ENCODE results near the gene TATDN3. TPM values are rescaled to one million over a fixed set of nuclear protein-coding genes. Genes with fewer than 3 reads are reported as not detected.

The TATDN3 gene
- total and polyA plus RNA-seq, 2 of the 4 experiments (the other 2 are of a cell fraction), result 4.9 to 12.0 TPM

DNA sequence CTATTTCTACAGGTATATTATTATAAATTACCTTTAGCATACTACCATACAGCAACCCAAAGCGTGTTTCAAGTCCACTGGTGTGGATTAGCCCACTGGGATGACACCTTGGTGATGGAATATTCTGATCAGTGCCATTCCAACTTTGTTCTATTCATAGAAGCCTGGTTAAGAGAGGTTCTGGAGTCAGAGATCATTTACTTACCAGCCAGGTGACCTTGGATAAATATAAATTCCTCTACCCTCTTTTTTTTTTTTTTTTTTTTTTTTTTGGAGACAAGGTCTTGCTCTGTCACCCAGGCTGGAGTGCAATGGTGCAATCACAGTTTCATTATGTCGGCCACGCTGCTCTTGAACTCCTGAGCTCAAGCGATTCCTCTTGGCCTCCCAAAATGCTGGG is 55.9 kb downstream of the TATDN3 start, which contains the start of gene SPATA45:
TSS of gene SPATA45 (minus strand) at position 101 of the 400 bp plus-strand sequence. CDS start 11,500 bp downstream, outside the sequence.
- no peak within 1 kb of the TSS for H3K18ac ChIP-seq (ENCODE audit: low read depth, low read length)
- H4K5ac ChIP-seq (ENCODE audit: low read depth, low read length), result no peak within 1 kb of the TSS
- ChIA-PET POLR2A (ENCODE audit: unreplicated experiment) (no interaction called here), CTCF (interaction anchor here (0.6 kb wide), 1 partner anchor 24 kb away, joined by 4 read pairs; no protein-coding TSS in a partner anchor)
- no peak within 1 kb of the TSS for H2AK9ac ChIP-seq (replicated peaks; ENCODE audit: low read depth, low read length, poor library complexity)
- no peak within 1 kb of the TSS for H4K91ac ChIP-seq (ENCODE audit: insufficient read depth, low read depth, low read length)
- no peak for DNase-seq
- H3K27me3 ChIP-seq (ENCODE audit: control insufficient read depth, insufficient read depth, low read length), result no peaks in the 10 kb centered on the region
- no peak within 1 kb of the TSS for H2BK15ac ChIP-seq (ENCODE audit: low read depth, low read length)
- H3K4ac ChIP-seq (ENCODE audit: low read depth, low read length), result no peak within 1 kb of the TSS
- H3K36me3 ChIP-seq (ENCODE audit: control insufficient read depth, insufficient read depth, low read length), result no peaks in the 10 kb centered on the region
- H4K8ac ChIP-seq (ENCODE audit: low read depth in 2 of 2, low read length in 2 of 2), result no peak within 1 kb of the TSS
- H2BK20ac ChIP-seq (ENCODE audit: low read depth, low read length), result no peak within 1 kb of the TSS
- H3K23ac ChIP-seq (ENCODE audit: low read depth, low read length), result no peak within 1 kb of the TSS
- no peak within 1 kb of the TSS for H2AK5ac ChIP-seq (ENCODE audit: low read depth, low read length)
- H3K14ac ChIP-seq (replicated peaks; ENCODE audit: low read depth, low read length), result no peak within 1 kb of the TSS
- no CpG with 5 or more reads among the region's 4 CpGs for WGBS, 2 experiments (ENCODE audit: extremely low coverage in 2 of 2, insufficient read length in 1 of 2)
- no peak within 1 kb of the TSS for H3K4me3 ChIP-seq (ENCODE audit: insufficient read depth, low read depth, low read length)
- no peak within 1 kb of the TSS for H2BK120ac ChIP-seq (ENCODE audit: low read depth, low read length)
- no peak within 1 kb of the TSS for H3K9ac ChIP-seq (ENCODE audit: low read depth, low read length)
- in situ Hi-C loops (cut with MboI; ENCODE audit: low sequenced_read_pairs) (no loop called here), intact Hi-C loops (cut with micrococcal nuclease) (no loop called here), dilution Hi-C loops (cut with HindIII; ENCODE audit: low sequenced_read_pairs, unreplicated experiment) (no loop called here)
- ATAC-seq (ENCODE audit: low read depth), result no peak
- H3K9me3 ChIP-seq (ENCODE audit: control insufficient read depth, insufficient read depth, low read length), result peaks cover 4% of the 10 kb centered on the region
- no peaks in the 10 kb centered on the region for H3K79me1 ChIP-seq (ENCODE audit: low read depth in 1 of 2, low read length in 2 of 2)
- TF ChIP-seq RFX5 (IDR thresholded peaks at IDR 0.05; ENCODE audit: low read depth, low read length) (no peak), MXI1 (IDR thresholded peaks at IDR 0.05; ENCODE audit: borderline replicate concordance, low read depth, low read length) (no peak), CEBPB (IDR thresholded peaks at IDR 0.05; ENCODE audit: low read depth, low read length) (no peak), CHD1 (IDR thresholded peaks at IDR 0.05; ENCODE audit: low read depth, low read length) (no peak), RCOR1 (IDR thresholded peaks at IDR 0.05; ENCODE audit: insufficient replicate concordance, low read length) (no peak), RAD21 (IDR thresholded peaks at IDR 0.05; ENCODE audit: low read length) (no peak), MAFK (IDR thresholded peaks at IDR 0.05; ENCODE audit: low read depth, low read length) (no peak), SMC3 (IDR thresholded peaks at IDR 0.05; ENCODE audit: low read depth, low read length) (no peak), FOS (IDR thresholded peaks at IDR 0.05; ENCODE audit: low read depth, low read length) (no peak), NFE2L2 (IDR thresholded peaks at IDR 0.05; ENCODE audit: low read depth, low read length) (no peak), BHLHE40 (IDR thresholded peaks at IDR 0.05; ENCODE audit: low read depth, low read length) (no peak), MAZ (IDR thresholded peaks at IDR 0.05; ENCODE audit: borderline replicate concordance, low read depth, low read length) (no peak), POLR2A (IDR thresholded peaks at IDR 0.05; ENCODE audit: low read depth, low read length) (no peak)
- TF ChIP-seq, protein P1, sequence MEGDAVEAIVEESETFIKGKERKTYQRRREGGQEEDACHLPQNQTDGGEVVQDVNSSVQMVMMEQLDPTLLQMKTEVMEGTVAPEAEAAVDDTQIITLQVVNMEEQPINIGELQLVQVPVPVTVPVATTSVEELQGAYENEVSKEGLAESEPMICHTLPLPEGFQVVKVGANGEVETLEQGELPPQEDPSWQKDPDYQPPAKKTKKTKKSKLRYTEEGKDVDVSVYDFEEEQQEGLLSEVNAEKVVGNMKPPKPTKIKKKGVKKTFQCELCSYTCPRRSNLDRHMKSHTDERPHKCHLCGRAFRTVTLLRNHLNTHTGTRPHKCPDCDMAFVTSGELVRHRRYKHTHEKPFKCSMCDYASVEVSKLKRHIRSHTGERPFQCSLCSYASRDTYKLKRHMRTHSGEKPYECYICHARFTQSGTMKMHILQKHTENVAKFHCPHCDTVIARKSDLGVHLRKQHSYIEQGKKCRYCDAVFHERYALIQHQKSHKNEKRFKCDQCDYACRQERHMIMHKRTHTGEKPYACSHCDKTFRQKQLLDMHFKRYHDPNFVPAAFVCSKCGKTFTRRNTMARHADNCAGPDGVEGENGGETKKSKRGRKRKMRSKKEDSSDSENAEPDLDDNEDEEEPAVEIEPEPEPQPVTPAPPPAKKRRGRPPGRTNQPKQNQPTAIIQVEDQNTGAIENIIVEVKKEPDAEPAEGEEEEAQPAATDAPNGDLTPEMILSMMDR (conservative IDR thresholded peaks at IDR 0.05; ENCODE audit: low read depth, low read length), result no peak
- TF ChIP-seq, protein P2, sequence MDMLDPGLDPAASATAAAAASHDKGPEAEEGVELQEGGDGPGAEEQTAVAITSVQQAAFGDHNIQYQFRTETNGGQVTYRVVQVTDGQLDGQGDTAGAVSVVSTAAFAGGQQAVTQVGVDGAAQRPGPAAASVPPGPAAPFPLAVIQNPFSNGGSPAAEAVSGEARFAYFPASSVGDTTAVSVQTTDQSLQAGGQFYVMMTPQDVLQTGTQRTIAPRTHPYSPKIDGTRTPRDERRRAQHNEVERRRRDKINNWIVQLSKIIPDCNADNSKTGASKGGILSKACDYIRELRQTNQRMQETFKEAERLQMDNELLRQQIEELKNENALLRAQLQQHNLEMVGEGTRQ (IDR thresholded peaks at IDR 0.05; ENCODE audit: low read depth, low read length), result no peak
- TF ChIP-seq, protein P3, sequence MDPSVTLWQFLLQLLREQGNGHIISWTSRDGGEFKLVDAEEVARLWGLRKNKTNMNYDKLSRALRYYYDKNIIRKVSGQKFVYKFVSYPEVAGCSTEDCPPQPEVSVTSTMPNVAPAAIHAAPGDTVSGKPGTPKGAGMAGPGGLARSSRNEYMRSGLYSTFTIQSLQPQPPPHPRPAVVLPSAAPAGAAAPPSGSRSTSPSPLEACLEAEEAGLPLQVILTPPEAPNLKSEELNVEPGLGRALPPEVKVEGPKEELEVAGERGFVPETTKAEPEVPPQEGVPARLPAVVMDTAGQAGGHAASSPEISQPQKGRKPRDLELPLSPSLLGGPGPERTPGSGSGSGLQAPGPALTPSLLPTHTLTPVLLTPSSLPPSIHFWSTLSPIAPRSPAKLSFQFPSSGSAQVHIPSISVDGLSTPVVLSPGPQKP (IDR thresholded peaks at IDR 0.05; ENCODE audit: borderline replicate concordance, low read depth, low read length), result no peak
- H3K27ac ChIP-seq (ENCODE audit: insufficient read depth, low read length), result no peak within 1 kb of the TSS
- no peaks in the 10 kb centered on the region for H3K9me1 ChIP-seq (ENCODE audit: insufficient read depth, low read length)
- no peak within 1 kb of the TSS for H3K4me2 ChIP-seq (ENCODE audit: low read depth, low read length)
- no peak within 1 kb of the TSS for H2BK5ac ChIP-seq (ENCODE audit: low read depth, low read length, poor library complexity, severe bottlenecking)
- H2AFZ ChIP-seq (replicated peaks; ENCODE audit: low read length, poor library complexity), result no peak within 1 kb of the TSS
- no peak within 1 kb of the TSS for H3K56ac ChIP-seq (ENCODE audit: extremely low read depth, insufficient read depth, low read length)
- BruUV-seq (replicated peaks), result no TSS peak
- H4K20me1 ChIP-seq (ENCODE audit: insufficient read depth, low read length), result no peaks in the 10 kb centered on the region
- H3K4me1 ChIP-seq (ENCODE audit: control insufficient read depth, insufficient read depth, low read length), result no peaks in the 10 kb centered on the region

Measured in IMR-90 (cell line).